GM18526 (cell line): ENCODE results near the gene PDE3B.

Experiments used
- POLR2A ChIP-seq: IDR thresholded peaks from 3 replicates; pipeline ENCODE4 v1.6.1; 2011; ENCODE audit not compliant: insufficient read length; ENCODE audit errors: extremely low read depth

PDE3B gene

GRCh38 chr11:14637868-14638409 is 5.7 kb upstream of the PDE3B start:
- no peak for TF ChIP-seq POLR2A

GRCh38 chr11:14638561-14638960 is 5.0 kb upstream of the PDE3B start:
- TF ChIP-seq POLR2A = no peak

GRCh38 chr11:14641801-14642200 is 1.8 kb upstream of the PDE3B start:
- no peak for TF ChIP-seq POLR2A

- TF ChIP-seq POLR2A = no peak
Observed at GRCh38 chr11:14642453-14642852, 1.2 kb upstream of the PDE3B start.

GRCh38 chr11:14642873-14643696 is 519 bp upstream of the PDE3B start:
- TF ChIP-seq POLR2A = no peak

GRCh38 chr11:14644226-14645014 is 816 bp downstream of the PDE3B start:
- TF ChIP-seq POLR2A = no peak

GRCh38 chr11:14645015-14645912 is 1.7 kb downstream of the PDE3B start:
- no peak for TF ChIP-seq POLR2A

- no peak for TF ChIP-seq POLR2A
Observed at GRCh38 chr11:14645985-14646900, 2.6 kb downstream of the PDE3B start.

GRCh38 chr11:14650064-14650463 is 6.5 kb downstream of the PDE3B start:
- no peak for TF ChIP-seq POLR2A

- TF ChIP-seq POLR2A = no peak
Observed at GRCh38 chr11:14653090-14653489, 9.5 kb downstream of the PDE3B start.

- TF ChIP-seq POLR2A = no peak
Observed at GRCh38 chr11:14655435-14655834, 11.8 kb downstream of the PDE3B start.

- no peak for TF ChIP-seq POLR2A
Observed at GRCh38 chr11:14656536-14657457, 13.2 kb downstream of the PDE3B start.

GRCh38 chr11:14657841-14658240 is 14.2 kb downstream of the PDE3B start:
- no peak for TF ChIP-seq POLR2A
